ENCODE data around the gene TTLL6.
A peak's percentile ranks its signal among the peaks of the same experiment; 100 is the strongest.
"Not testable (repeated sequence)": the region's sequence is repeated elsewhere in the genome, so short reads cannot be mapped to it uniquely, and the experiment has no call there.

The TTLL6 gene

DNA sequence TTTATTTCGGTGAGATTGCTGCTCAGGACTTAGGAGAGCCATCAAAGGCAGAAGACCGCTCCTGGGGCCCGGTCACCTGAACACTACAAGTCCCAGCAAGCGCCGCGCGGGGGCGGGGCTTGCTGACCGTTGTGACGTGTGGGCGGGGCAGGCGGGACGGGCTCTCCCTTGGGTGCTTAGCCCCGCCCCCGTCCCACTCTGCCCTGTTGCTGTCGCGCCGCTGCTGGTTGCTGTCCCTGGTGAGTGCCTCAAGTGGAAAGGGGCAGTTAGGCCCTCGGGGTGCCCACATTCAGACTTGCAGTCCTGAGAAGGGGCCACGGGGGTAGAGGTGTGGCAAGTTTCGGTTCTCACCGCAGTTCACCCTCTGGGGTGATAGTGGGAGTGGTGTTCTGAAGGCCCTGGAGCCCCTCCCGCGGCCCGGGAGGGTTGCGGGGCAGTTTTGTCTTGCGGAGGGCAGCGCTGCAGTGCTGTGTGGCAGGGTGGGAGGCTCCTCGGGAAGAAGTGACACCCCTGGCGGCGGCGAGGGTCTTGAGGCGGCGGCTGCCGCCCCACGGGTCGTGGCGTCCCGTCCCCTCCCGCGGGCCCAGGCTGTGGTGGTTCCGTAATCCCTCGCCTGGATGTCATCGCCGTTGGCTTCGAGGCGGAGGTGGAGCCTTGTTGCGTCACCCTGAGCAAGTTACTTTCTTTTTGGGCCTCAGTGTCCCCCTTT is 14.0 kb upstream of the TTLL6 start, which contains the start of gene CALCOCO2:
Gene CALCOCO2, plus strand, starts transcription at position 196 of the 709 bp plus-strand sequence. CDS start 10,673 bp downstream, outside the sequence.
- Mint-ChIP-seq H3K9me3 (no peaks in the 10 kb centered on the region), H3K4me3 (peak within 1 kb of the TSS; percentile 95), H3K27ac (peak within 1 kb of the TSS; percentile 98), H3K4me1 (ENCODE audit: low read depth) (peaks cover 51% of the 10 kb centered on the region), H3K36me3 (ENCODE audit: low read depth) (peaks cover 5% of the 10 kb centered on the region), H3K27me3 (no peaks in the 10 kb centered on the region)
- peak; percentile 89 for DNase-seq

- Mint-ChIP-seq H3K36me3 (ENCODE audit: low read depth) (no peaks in the 10 kb centered on the region), H3K9me3 (no peaks in the 10 kb centered on the region), H3K4me1 (ENCODE audit: low read depth) (peaks cover 5% of the 10 kb centered on the region), H3K27ac (no peak overlapping the region), H3K4me3 (no peak overlapping the region), H3K27me3 (peaks cover 8% of the 10 kb centered on the region)
- DNase-seq: no peak
Observed at GRCh38 chr17:48825446-48826381, 8.7 kb upstream of the TTLL6 start.

DNA sequence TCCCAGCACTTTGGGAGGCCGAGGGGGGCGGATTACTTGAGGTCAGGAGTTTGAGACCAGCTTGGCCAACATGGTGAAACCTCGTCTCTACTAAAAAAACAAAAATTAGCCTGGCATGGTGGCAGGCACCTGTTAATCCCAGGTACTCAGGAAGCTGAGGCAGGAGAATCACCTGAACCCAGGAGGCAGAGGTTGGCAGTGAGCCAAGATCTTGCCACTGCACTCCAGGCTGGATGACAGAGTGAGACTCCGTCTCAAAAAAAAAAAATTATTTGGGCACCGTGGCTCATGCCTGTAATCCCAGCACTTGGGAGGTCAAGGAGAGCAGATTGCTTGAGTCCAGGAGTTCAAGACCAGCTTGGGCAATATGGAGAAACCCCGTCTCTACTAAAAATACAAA is 3.9 kb upstream of the TTLL6 start:
- H3K27ac Mint-ChIP-seq; DNase-seq; H3K36me3 Mint-ChIP-seq (ENCODE audit: low read depth); H3K4me3 Mint-ChIP-seq; H3K9me3 Mint-ChIP-seq: not testable (repeated sequence)
- peaks cover 13% of the 10 kb centered on the region for H3K4me1 Mint-ChIP-seq (ENCODE audit: low read depth)
- H3K27me3 Mint-ChIP-seq: peaks cover 46% of the 10 kb centered on the region

GRCh38 chr17:48819466-48819865 is 2.4 kb upstream of the TTLL6 start:
- no peaks in the 10 kb centered on the region for H3K9me3 Mint-ChIP-seq
- no peak for DNase-seq
- no peak overlapping the region for H3K27ac Mint-ChIP-seq
- no peaks in the 10 kb centered on the region for H3K36me3 Mint-ChIP-seq (ENCODE audit: low read depth)
- peaks cover 60% of the 10 kb centered on the region for H3K27me3 Mint-ChIP-seq
- H3K4me1 Mint-ChIP-seq (ENCODE audit: low read depth): peaks cover 22% of the 10 kb centered on the region
- H3K4me3 Mint-ChIP-seq: no peak overlapping the region

DNA sequence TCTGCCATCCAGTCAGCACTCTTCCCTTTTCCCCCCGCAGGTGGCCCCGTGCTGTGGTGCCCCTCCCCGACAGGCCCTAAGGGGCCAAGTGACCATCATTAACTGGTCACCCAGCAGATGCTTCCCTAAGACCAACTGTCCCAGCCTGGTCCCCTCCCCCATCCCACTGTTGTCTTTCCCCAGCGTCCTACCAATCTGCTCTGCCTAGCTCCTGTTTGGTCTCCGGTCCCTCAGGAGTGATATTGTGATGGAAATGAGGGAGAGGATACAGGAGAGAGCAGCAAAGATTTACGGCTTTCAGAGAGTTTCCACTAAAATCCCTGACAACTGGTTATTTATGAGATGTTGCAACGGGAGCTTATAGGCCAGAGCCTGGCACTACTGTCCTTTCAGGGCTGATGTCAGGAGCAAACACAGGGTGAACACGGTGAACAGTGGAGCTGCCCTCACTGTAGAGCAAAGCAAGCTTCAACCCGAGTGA is 1.4 kb upstream of the TTLL6 start:
- Mint-ChIP-seq H3K27me3 (peaks cover 67% of the 10 kb centered on the region), H3K4me3 (no peak overlapping the region), H3K9me3 (no peaks in the 10 kb centered on the region), H3K36me3 (ENCODE audit: low read depth) (no peaks in the 10 kb centered on the region), H3K27ac (no peak overlapping the region), H3K4me1 (ENCODE audit: low read depth) (peaks cover 22% of the 10 kb centered on the region)
- DNase-seq: no peak

GRCh38 chr17:48816438-48816773 is 623 bp downstream of the TTLL6 start:
- no peak for DNase-seq
- Mint-ChIP-seq H3K27ac (no peak overlapping the region), H3K36me3 (ENCODE audit: low read depth) (no peaks in the 10 kb centered on the region), H3K4me3 (peak overlapping the region; percentile 74), H3K27me3 (peaks cover 64% of the 10 kb centered on the region), H3K9me3 (no peaks in the 10 kb centered on the region), H3K4me1 (ENCODE audit: low read depth) (peaks cover 22% of the 10 kb centered on the region)

DNA sequence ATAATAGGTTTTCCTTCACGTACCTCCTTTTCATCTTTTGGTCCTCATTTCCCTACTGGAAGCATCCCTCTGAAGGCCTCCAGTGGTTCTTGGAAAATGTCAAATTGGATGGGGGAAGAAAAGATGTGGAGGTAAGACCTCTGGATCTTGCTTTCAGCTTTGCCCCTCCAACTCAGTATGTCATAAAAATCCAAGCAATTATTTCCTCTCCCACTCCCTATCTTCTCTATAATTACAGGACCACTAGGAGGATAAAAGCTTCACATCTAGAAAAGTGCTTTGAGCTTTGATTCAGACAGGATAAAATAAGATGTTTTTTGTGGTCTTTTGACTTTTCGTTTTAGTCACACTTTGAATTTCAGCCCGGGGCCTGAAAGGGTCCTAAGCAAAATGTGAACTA is 1.7 kb downstream of the TTLL6 start:
- no peaks in the 10 kb centered on the region for H3K9me3 Mint-ChIP-seq
- H3K27me3 Mint-ChIP-seq: peaks cover 61% of the 10 kb centered on the region
- no peaks in the 10 kb centered on the region for H3K36me3 Mint-ChIP-seq (ENCODE audit: low read depth)
- H3K4me3 Mint-ChIP-seq: no peak overlapping the region
- no peak overlapping the region for H3K27ac Mint-ChIP-seq
- peaks cover 22% of the 10 kb centered on the region for H3K4me1 Mint-ChIP-seq (ENCODE audit: low read depth)
- no peak for DNase-seq

- H3K36me3 Mint-ChIP-seq (ENCODE audit: low read depth): no peaks in the 10 kb centered on the region
- peaks cover 55% of the 10 kb centered on the region for H3K27me3 Mint-ChIP-seq
- H3K9me3 Mint-ChIP-seq: no peaks in the 10 kb centered on the region
- no peak overlapping the region for H3K27ac Mint-ChIP-seq
- no peak overlapping the region for H3K4me3 Mint-ChIP-seq
- peaks cover 22% of the 10 kb centered on the region for H3K4me1 Mint-ChIP-seq (ENCODE audit: low read depth)
- peak; percentile 62 for DNase-seq
Observed at GRCh38 chr17:48814504-48814903, 2.5 kb downstream of the TTLL6 start.

DNA sequence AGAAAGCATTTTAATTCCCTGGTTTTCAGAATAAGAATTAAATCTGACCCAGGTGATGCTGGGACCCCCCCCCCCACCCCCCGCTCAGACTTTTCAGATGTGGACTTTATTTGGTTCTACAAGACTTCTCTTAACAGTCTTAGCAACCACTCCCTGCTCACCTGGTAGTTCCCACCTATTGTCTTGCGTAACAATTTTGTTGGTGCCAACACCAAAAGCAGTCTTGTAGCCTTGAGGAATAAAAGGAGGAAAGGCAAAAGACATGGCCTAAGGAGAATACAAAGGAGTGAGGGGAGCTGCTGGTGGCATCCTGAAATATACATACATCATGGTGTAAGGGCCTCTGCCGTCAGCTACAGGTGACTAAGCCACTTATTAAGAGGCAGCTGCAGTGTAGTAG is 5.0 kb downstream of the TTLL6 start:
- H3K27me3 Mint-ChIP-seq: peaks cover 33% of the 10 kb centered on the region
- H3K36me3 Mint-ChIP-seq (ENCODE audit: low read depth): no peaks in the 10 kb centered on the region
- no peak for DNase-seq
- no peaks in the 10 kb centered on the region for H3K9me3 Mint-ChIP-seq
- H3K27ac Mint-ChIP-seq: no peak overlapping the region
- H3K4me3 Mint-ChIP-seq: no peak overlapping the region
- H3K4me1 Mint-ChIP-seq (ENCODE audit: low read depth): peaks cover 17% of the 10 kb centered on the region

- Mint-ChIP-seq H3K9me3 (no peaks in the 10 kb centered on the region), H3K4me3 (no peak overlapping the region), H3K36me3 (ENCODE audit: low read depth) (no peaks in the 10 kb centered on the region), H3K4me1 (ENCODE audit: low read depth) (peaks cover 1% of the 10 kb centered on the region), H3K27ac (no peak overlapping the region), H3K27me3 (peaks cover 9% of the 10 kb centered on the region)
- DNase-seq: no peak
Observed at GRCh38 chr17:48809182-48809581, 7.8 kb downstream of the TTLL6 start.

GRCh38 chr17:48804936-48805411 is 12.1 kb downstream of the TTLL6 start:
- peak; percentile 82 for DNase-seq
- Mint-ChIP-seq H3K27me3 (peaks cover 10% of the 10 kb centered on the region), H3K36me3 (ENCODE audit: low read depth) (no peaks in the 10 kb centered on the region), H3K27ac (no peak overlapping the region), H3K9me3 (no peaks in the 10 kb centered on the region), H3K4me3 (no peak overlapping the region), H3K4me1 (ENCODE audit: low read depth) (peaks cover 1% of the 10 kb centered on the region)

DNA sequence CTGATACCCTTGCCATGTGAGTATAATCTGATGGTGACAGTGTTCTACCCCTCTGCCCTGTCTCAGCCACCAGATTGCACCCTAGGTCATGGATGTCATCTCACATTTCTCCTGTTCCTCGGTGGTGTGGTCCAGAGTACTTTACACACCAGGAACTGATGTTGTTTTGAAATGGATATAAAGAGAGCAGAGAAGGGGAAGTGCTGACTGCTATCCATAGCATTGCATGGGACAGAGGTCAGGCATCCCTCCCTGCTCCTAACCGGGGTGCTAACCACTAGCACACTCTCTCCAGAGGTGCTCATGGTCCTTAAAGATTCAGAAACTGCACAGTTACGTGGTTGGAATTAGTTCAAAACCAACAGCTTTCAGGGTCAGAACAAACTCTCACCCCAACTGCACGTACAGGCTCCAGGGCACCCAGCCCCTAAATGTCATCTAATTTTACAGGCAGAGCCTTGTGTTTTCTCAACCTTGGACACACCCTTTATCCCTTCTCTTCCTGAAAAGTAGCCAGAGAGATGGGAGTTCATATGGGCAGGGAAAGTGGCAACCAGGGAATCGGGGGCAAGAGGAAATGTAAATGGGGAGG is 16.3 kb downstream of the TTLL6 start:
- peaks cover 1% of the 10 kb centered on the region for H3K4me1 Mint-ChIP-seq (ENCODE audit: low read depth)
- H3K4me3 Mint-ChIP-seq: no peak overlapping the region
- peaks cover 34% of the 10 kb centered on the region for H3K27me3 Mint-ChIP-seq
- no peak for DNase-seq
- H3K27ac Mint-ChIP-seq: no peak overlapping the region
- H3K36me3 Mint-ChIP-seq (ENCODE audit: low read depth): no peaks in the 10 kb centered on the region
- H3K9me3 Mint-ChIP-seq: no peaks in the 10 kb centered on the region

- Mint-ChIP-seq H3K4me3 (no peak overlapping the region), H3K9me3 (no peaks in the 10 kb centered on the region), H3K27ac (no peak overlapping the region), H3K4me1 (ENCODE audit: low read depth) (no peaks in the 10 kb centered on the region), H3K27me3 (peaks cover 41% of the 10 kb centered on the region), H3K36me3 (ENCODE audit: low read depth) (no peaks in the 10 kb centered on the region)
- no peak for DNase-seq
Observed at GRCh38 chr17:48799069-48799723, 17.8 kb downstream of the TTLL6 start.

DNA sequence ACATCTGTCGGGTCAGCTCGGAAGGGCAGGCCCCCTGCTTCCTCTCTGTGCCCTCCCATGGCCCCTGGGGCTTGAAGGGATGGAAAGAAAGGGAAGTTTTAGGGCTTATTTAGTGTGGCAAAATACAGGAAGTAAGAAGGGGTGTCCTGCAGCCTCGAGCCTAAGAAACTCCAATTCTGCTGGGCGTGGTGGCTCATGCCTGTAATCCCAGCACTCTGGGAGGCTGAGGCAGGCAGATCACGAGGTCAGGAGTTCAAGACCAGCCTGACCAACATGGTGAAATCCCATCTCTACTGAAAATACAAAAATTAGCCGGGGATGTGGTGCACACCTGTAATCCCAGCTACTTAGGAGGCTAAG is 20.9 kb downstream of the TTLL6 start:
- H3K4me3 Mint-ChIP-seq; H3K27ac Mint-ChIP-seq; H3K36me3 Mint-ChIP-seq (ENCODE audit: low read depth); H3K9me3 Mint-ChIP-seq; DNase-seq: not testable (repeated sequence)
- H3K4me1 Mint-ChIP-seq (ENCODE audit: low read depth): peaks cover 13% of the 10 kb centered on the region
- H3K27me3 Mint-ChIP-seq: peaks cover 67% of the 10 kb centered on the region

Data from activated T-cell treated with anti-CD3 and anti-CD28 coated beads, Interleukin-2, amount 50 U/mL, for 24 hours (primary cell).